ENCODE measurements around the gene PKN2.
"Not testable (repeated sequence)": the region's sequence is repeated elsewhere in the genome, so short reads cannot be mapped to it uniquely, and the experiment has no call there.

The PKN2 gene

DNA sequence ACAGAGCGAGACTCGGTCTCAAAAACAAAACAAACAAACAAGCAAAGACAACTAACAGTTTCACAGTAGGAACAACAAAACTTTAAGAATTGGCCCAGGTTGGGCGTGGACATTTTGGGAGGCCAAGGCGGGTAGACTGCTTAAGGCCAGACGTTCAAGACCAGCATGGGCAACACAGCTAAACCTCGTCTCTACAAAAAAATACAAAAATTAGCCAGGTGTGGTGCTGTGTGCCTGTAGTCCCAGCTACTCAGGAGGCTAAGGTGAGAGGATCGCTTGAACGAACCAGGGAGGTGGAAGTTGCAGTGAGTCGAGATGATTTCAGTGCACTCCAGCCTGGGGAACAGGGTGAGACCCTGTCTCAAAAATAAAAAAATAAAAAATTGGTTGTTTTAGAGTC is 193.8 kb downstream of the PKN2 start:
- Histone ChIP-seq H2BK5ac (ENCODE audit: low read length) (no peak overlapping the region), H2AFZ (ENCODE audit: low read length) (no peak overlapping the region), H3K4me3 (ENCODE audit: low read length in 2 of 2) (no peak overlapping the region), H4K8ac (ENCODE audit: low read depth, low read length) (no peak overlapping the region), H3K9ac (ENCODE audit: low read depth, low read length, poor library complexity) (no peak overlapping the region), H3K4me2 (ENCODE audit: insufficient read depth, low read length, poor library complexity, severe bottlenecking) (no peak overlapping the region), H3K14ac (ENCODE audit: low read length) (no peak overlapping the region), H3K4ac (ENCODE audit: low read length) (no peak overlapping the region), H3K18ac (ENCODE audit: low read length) (no peak overlapping the region), H3K4me1 (ENCODE audit: control insufficient read depth in 2 of 2, insufficient read depth in 1 of 2, low read depth in 1 of 2, low read length in 2 of 2) (no peaks in the 10 kb centered on the region), H3K79me1 (ENCODE audit: low read depth, low read length) (no peaks in the 10 kb centered on the region), H3K27me3 (ENCODE audit: control insufficient read depth in 3 of 3, insufficient read depth in 3 of 3, low read depth in 1 of 3, low read length in 3 of 3) (no peaks in the 10 kb centered on the region), H3K27ac (replicated peaks; ENCODE audit: low read length) (no peak overlapping the region), H3K9me3 (replicated peaks in 1 of 2; ENCODE audit: control insufficient read depth in 2 of 2, insufficient read depth in 1 of 2, low read depth in 1 of 2, low read length in 2 of 2) (no peaks in the 10 kb centered on the region), H2BK15ac (ENCODE audit: low read length) (no peak overlapping the region), H2BK120ac (ENCODE audit: low read depth, low read length) (no peak overlapping the region), H2BK12ac (ENCODE audit: low read length) (no peak overlapping the region), H2AK5ac (ENCODE audit: low read depth, low read length) (no peak overlapping the region), H3K23ac (ENCODE audit: low read depth, low read length, poor library complexity) (no peak overlapping the region), H4K91ac (ENCODE audit: low read depth, low read length, poor library complexity) (no peak overlapping the region), H3K36me3 (replicated peaks in 1 of 2; ENCODE audit: control insufficient read depth in 2 of 2, insufficient read depth in 2 of 2, low read length in 2 of 2) (peaks cover 0 to 40% of the 10 kb centered on the region in 2 donors)
- no CpG with 5 or more reads among the region's 9 CpGs for WGBS, 2 donors (ENCODE audit: extremely low coverage in 2 of 2, insufficient read length in 2 of 2, insufficient replicate concordance in 1 of 2)
- no peak for DNase-seq (ENCODE audit: low spot score)

DNA sequence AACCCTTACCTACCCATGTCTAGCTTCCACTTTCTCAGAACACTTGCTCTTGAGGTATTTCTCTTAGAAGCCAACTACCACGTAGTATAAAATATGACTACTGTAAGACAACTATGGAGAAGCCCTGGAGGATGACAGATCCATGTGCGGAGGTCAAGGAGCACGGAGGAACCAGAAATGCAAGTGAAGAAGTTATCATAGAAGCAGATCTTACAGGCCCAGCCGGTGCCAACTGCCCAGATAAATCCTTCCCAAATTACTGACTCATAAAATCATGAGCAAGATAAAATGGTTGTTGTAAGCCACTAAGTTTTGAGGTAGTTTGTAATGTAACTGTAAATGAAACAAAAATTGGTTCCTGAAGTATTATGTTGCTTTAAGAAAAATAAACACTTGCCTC is 194.7 kb downstream of the PKN2 start:
- H3K4me1 ChIP-seq (ENCODE audit: control insufficient read depth in 2 of 2, insufficient read depth in 1 of 2, low read depth in 1 of 2, low read length in 2 of 2): no peaks in the 10 kb centered on the region
- H3K4ac ChIP-seq (ENCODE audit: low read length): no peak overlapping the region
- H3K18ac ChIP-seq (ENCODE audit: low read length): no peak overlapping the region
- H3K4me3 ChIP-seq (ENCODE audit: low read length in 2 of 2): no peak overlapping the region
- no peak overlapping the region for H3K9ac ChIP-seq (ENCODE audit: low read depth, low read length, poor library complexity)
- H4K91ac ChIP-seq (ENCODE audit: low read depth, low read length, poor library complexity): no peak overlapping the region
- H2AK5ac ChIP-seq (ENCODE audit: low read depth, low read length): no peak overlapping the region
- no peak overlapping the region for H2BK5ac ChIP-seq (ENCODE audit: low read length)
- H2BK12ac ChIP-seq (ENCODE audit: low read length): no peak overlapping the region
- no peak overlapping the region for H4K8ac ChIP-seq (ENCODE audit: low read depth, low read length)
- H3K23ac ChIP-seq (ENCODE audit: low read depth, low read length, poor library complexity): no peak overlapping the region
- no CpG with 5 or more reads among the region's 4 CpGs for WGBS, 2 donors (ENCODE audit: extremely low coverage in 2 of 2, insufficient read length in 2 of 2, insufficient replicate concordance in 1 of 2)
- H3K4me2 ChIP-seq (ENCODE audit: insufficient read depth, low read length, poor library complexity, severe bottlenecking): no peak overlapping the region
- peaks cover 0 to 46% of the 10 kb centered on the region in 2 donors for H3K36me3 ChIP-seq (replicated peaks in 1 of 2; ENCODE audit: control insufficient read depth in 2 of 2, insufficient read depth in 2 of 2, low read length in 2 of 2)
- no peak for DNase-seq (ENCODE audit: low spot score)
- H3K14ac ChIP-seq (ENCODE audit: low read length): no peak overlapping the region
- H3K9me3 ChIP-seq (replicated peaks in 1 of 2; ENCODE audit: control insufficient read depth in 2 of 2, insufficient read depth in 1 of 2, low read depth in 1 of 2, low read length in 2 of 2): no peaks in the 10 kb centered on the region
- no peak overlapping the region for H3K27ac ChIP-seq (replicated peaks; ENCODE audit: low read length)
- H2BK120ac ChIP-seq (ENCODE audit: low read depth, low read length): no peak overlapping the region
- H3K79me1 ChIP-seq (ENCODE audit: low read depth, low read length): no peaks in the 10 kb centered on the region
- no peaks in the 10 kb centered on the region for H3K27me3 ChIP-seq (ENCODE audit: control insufficient read depth in 3 of 3, insufficient read depth in 3 of 3, low read depth in 1 of 3, low read length in 3 of 3)
- H2AFZ ChIP-seq (ENCODE audit: low read length): no peak overlapping the region
- no peak overlapping the region for H2BK15ac ChIP-seq (ENCODE audit: low read length)

DNA sequence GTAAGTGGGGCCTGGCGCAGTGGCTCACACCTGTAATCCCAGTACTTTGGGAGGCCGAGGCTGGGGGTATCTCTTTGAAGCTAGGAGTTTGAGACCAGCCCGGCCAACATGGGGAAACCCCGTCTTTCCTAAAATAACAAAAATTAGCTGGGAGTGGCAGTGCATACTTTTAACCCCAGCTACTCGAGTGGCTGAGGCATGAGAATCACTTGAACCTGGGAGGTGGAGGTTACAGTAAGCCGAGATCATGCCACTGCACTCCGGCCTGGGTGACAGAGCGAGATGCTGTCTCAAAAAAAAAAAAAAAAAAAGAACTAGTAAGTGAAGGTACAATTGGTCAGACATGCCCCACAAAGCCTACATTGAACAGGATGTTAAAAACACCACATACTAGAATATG is 196.6 kb downstream of the PKN2 start:
- H2BK120ac ChIP-seq (ENCODE audit: low read depth, low read length): not testable (repeated sequence)
- H3K36me3 ChIP-seq (replicated peaks in 1 of 2; ENCODE audit: control insufficient read depth in 2 of 2, insufficient read depth in 2 of 2, low read length in 2 of 2): peaks cover 0 to 61% of the 10 kb centered on the region in 2 donors

DNA sequence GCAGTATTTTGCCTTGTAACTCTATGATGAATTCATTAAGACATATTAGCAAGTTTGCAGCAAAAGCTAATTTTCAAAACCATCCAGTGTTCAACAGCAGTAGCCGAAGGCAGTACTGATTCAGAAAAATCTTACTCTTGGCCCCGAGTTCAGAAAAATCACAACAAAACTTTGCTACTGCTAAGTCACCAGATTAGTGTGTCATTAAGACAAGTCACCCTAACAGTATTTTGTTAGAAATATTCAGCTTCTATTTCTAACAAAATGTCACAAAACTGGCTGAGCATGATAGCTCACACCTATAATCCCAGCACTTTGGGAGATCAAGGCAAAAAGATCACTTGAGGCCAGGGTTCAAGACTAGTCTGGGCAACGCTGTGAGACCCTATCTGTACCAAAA is 199.1 kb downstream of the PKN2 start:
- peaks cover 2 to 79% of the 10 kb centered on the region in 2 donors for H3K36me3 ChIP-seq (replicated peaks in 1 of 2; ENCODE audit: control insufficient read depth in 2 of 2, insufficient read depth in 2 of 2, low read length in 2 of 2)
- H3K4ac ChIP-seq (ENCODE audit: low read length): no peak overlapping the region
- H3K14ac ChIP-seq (ENCODE audit: low read length): no peak overlapping the region
- no peak overlapping the region for H3K18ac ChIP-seq (ENCODE audit: low read length)
- no peak overlapping the region for H4K8ac ChIP-seq (ENCODE audit: low read depth, low read length)
- no peaks in the 10 kb centered on the region for H3K4me1 ChIP-seq (ENCODE audit: control insufficient read depth in 2 of 2, insufficient read depth in 1 of 2, low read depth in 1 of 2, low read length in 2 of 2)
- H2AFZ ChIP-seq (ENCODE audit: low read length): no peak overlapping the region
- no peak overlapping the region for H4K91ac ChIP-seq (ENCODE audit: low read depth, low read length, poor library complexity)
- no peak overlapping the region for H3K4me2 ChIP-seq (ENCODE audit: insufficient read depth, low read length, poor library complexity, severe bottlenecking)
- H2BK12ac ChIP-seq (ENCODE audit: low read length): no peak overlapping the region
- no peak overlapping the region for H2AK5ac ChIP-seq (ENCODE audit: low read depth, low read length)
- DNase-seq (ENCODE audit: low spot score): no peak
- no peaks in the 10 kb centered on the region for H3K9me3 ChIP-seq (replicated peaks in 1 of 2; ENCODE audit: control insufficient read depth in 2 of 2, insufficient read depth in 1 of 2, low read depth in 1 of 2, low read length in 2 of 2)
- H2BK15ac ChIP-seq (ENCODE audit: low read length): no peak overlapping the region
- no peak overlapping the region for H3K23ac ChIP-seq (ENCODE audit: low read depth, low read length, poor library complexity)
- WGBS, 2 donors (ENCODE audit: extremely low coverage in 2 of 2, insufficient read length in 2 of 2, insufficient replicate concordance in 1 of 2): no CpG with 5 or more reads among the region's 3 CpGs
- H3K79me1 ChIP-seq (ENCODE audit: low read depth, low read length): no peaks in the 10 kb centered on the region
- no peak overlapping the region for H3K4me3 ChIP-seq (ENCODE audit: low read length in 2 of 2)
- no peaks in the 10 kb centered on the region for H3K27me3 ChIP-seq (ENCODE audit: control insufficient read depth in 3 of 3, insufficient read depth in 3 of 3, low read depth in 1 of 3, low read length in 3 of 3)
- no peak overlapping the region for H2BK5ac ChIP-seq (ENCODE audit: low read length)
- H2BK120ac ChIP-seq (ENCODE audit: low read depth, low read length): no peak overlapping the region
- H3K9ac ChIP-seq (ENCODE audit: low read depth, low read length, poor library complexity): no peak overlapping the region
- no peak overlapping the region for H3K27ac ChIP-seq (replicated peaks; ENCODE audit: low read length)

More for the DNA sequence above, 196.6 kb downstream of the PKN2 start:
- no CpG with 5 or more reads among the region's 8 CpGs for WGBS, 2 donors (ENCODE audit: extremely low coverage in 2 of 2, insufficient read length in 2 of 2, insufficient replicate concordance in 1 of 2)
- not testable (repeated sequence) for H3K27me3 ChIP-seq (ENCODE audit: control insufficient read depth in 3 of 3, insufficient read depth in 3 of 3, low read depth in 1 of 3, low read length in 3 of 3); H3K4me1 ChIP-seq (ENCODE audit: control insufficient read depth in 2 of 2, insufficient read depth in 1 of 2, low read depth in 1 of 2, low read length in 2 of 2); H4K91ac ChIP-seq (ENCODE audit: low read depth, low read length, poor library complexity); H3K9ac ChIP-seq (ENCODE audit: low read depth, low read length, poor library complexity); H2BK5ac ChIP-seq (ENCODE audit: low read length); H2AK5ac ChIP-seq (ENCODE audit: low read depth, low read length); H2BK12ac ChIP-seq (ENCODE audit: low read length); H3K4me3 ChIP-seq (ENCODE audit: low read length in 2 of 2); H3K27ac ChIP-seq (replicated peaks; ENCODE audit: low read length); H3K9me3 ChIP-seq (replicated peaks in 1 of 2; ENCODE audit: control insufficient read depth in 2 of 2, insufficient read depth in 1 of 2, low read depth in 1 of 2, low read length in 2 of 2); H2AFZ ChIP-seq (ENCODE audit: low read length); H3K23ac ChIP-seq (ENCODE audit: low read depth, low read length, poor library complexity); H3K4me2 ChIP-seq (ENCODE audit: insufficient read depth, low read length, poor library complexity, severe bottlenecking); H3K4ac ChIP-seq (ENCODE audit: low read length); H4K8ac ChIP-seq (ENCODE audit: low read depth, low read length); H3K14ac ChIP-seq (ENCODE audit: low read length); H3K18ac ChIP-seq (ENCODE audit: low read length); H3K79me1 ChIP-seq (ENCODE audit: low read depth, low read length); DNase-seq (ENCODE audit: low spot score); H2BK15ac ChIP-seq (ENCODE audit: low read length)

Measured in neuronal stem cell (in vitro differentiated cells).